ENCODE results near the gene ENDOU.

GRCh38 chr12:47739979-47740378 lies 14.7 kb upstream of the ENDOU start:
- TF ChIP-seq CTCF (IDR thresholded peaks at IDR 0.05): no peak
- no peak for TF ChIP-seq POLR2A (IDR thresholded peaks at IDR 0.05)
- no peak for TF ChIP-seq POLR2AphosphoS5 (IDR thresholded peaks at IDR 0.05)
